Stimulated activated effector memory CD8-positive, alpha-beta T cell treated with anti-CD3 and anti-CD28 coated beads, Interleukin-12 subunit alpha, Interleukin-12 subunit beta, amount 100 ng/mL, for 72 hours (primary cell): ENCODE results near the gene LIPI.
A peak's percentile ranks its signal among the peaks of the same experiment; 100 is the strongest.

Experiments
- ATAC-seq: fragments of 150-1000 bp; cut with Tn5 transposase; 2 replicates; pipeline ENCODE4 v1.10.0; 2021
- DNase-seq, 2 donors: peaks; one replicate each; pipeline ENCODE4 v3.0.0; 2021 to 2022; ENCODE audit warnings: low spot score in 2 of 2
- H3K27ac Mint-ChIP-seq: one replicate; pipeline ENCODE4 v1.8.0; 2022; ENCODE audit warnings: mild to moderate bottlenecking, mixed read lengths
- H3K36me3 Mint-ChIP-seq: one replicate; pipeline ENCODE4 v1.8.0; 2022; ENCODE audit warnings: mild to moderate bottlenecking, mixed read lengths
- H3K4me1 Mint-ChIP-seq: one replicate; pipeline ENCODE4 v1.8.0; 2022; ENCODE audit warnings: mixed read lengths
- H3K4me3 Mint-ChIP-seq: one replicate; pipeline ENCODE4 v1.8.0; 2022; ENCODE audit warnings: mild to moderate bottlenecking, mixed read lengths
- H3K9me3 Mint-ChIP-seq: one replicate; pipeline ENCODE4 v1.8.0; 2022; ENCODE audit warnings: mixed read lengths

LIPI gene

DNA sequence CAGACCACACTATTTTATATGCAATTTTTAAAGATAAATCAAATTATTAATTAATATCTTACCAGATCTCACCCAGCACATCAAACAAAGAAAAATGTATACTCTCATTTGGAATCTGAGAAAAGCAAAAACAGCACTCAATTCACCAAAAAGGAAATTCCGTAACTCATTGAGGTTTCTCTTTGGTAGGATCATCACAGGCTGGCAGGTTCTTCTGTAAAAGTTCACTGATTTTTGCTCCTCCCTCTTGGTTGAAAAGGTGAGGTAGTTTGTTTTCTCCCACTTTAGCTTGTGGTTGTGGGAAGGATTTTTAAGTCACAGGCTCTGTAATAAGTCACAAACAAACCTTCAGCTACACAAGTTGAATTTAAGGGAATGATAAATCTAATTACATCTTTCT, at the start of gene LIPI:
Gene LIPI, minus strand, starts transcription at position 218 of the 400 bp plus-strand sequence. Its CDS starts 110 bp downstream, at position 108.
- no peaks in the 10 kb centered on the region for H3K36me3 Mint-ChIP-seq
- no peak for ATAC-seq
- no peak for DNase-seq
- no peaks in the 10 kb centered on the region for H3K4me1 Mint-ChIP-seq
- H3K27ac Mint-ChIP-seq, result no peak within 1 kb of the TSS
- H3K9me3 Mint-ChIP-seq, result no peaks in the 10 kb centered on the region
- no peak within 1 kb of the TSS for H3K4me3 Mint-ChIP-seq

- no peaks in the 10 kb centered on the region for H3K9me3 Mint-ChIP-seq
- ATAC-seq (no peak), DNase-seq (no peak)
- peaks cover 4% of the 10 kb centered on the region for H3K4me1 Mint-ChIP-seq
- H3K4me3 Mint-ChIP-seq, result no peak overlapping the region
- no peak overlapping the region for H3K27ac Mint-ChIP-seq
- no peaks in the 10 kb centered on the region for H3K36me3 Mint-ChIP-seq
Observed at GRCh38 chr21:14260174-14260764, 49.5 kb upstream of the LIPI start.

DNA sequence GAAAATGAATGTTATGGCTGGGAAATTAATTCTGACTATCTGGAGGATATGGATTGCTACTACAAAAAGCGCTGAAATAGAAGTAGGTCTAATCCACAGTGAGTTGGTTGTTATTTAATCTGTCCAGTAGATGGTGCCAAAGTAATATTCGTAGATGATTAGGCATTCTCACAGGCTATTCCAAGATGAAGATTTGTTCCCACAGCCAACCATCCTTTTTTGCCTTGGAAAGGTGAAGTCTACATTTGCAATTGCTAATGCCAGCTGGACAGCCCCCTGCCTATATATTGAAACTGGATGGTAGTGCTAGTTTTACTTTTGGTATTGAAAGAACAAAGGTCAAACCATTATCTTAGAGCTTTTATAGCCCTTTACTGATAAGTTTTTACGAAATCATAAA, 49.0 kb upstream of the LIPI start:
- no peaks in the 10 kb centered on the region for H3K9me3 Mint-ChIP-seq
- ATAC-seq (no peak), DNase-seq (no peak)
- no peak overlapping the region for H3K27ac Mint-ChIP-seq
- peaks cover 4% of the 10 kb centered on the region for H3K4me1 Mint-ChIP-seq
- no peak overlapping the region for H3K4me3 Mint-ChIP-seq
- no peaks in the 10 kb centered on the region for H3K36me3 Mint-ChIP-seq

GRCh38 chr21:14251336-14251735, 40.6 kb upstream of the LIPI start:
- Mint-ChIP-seq H3K4me3 (no peak overlapping the region), H3K9me3 (peaks cover 4% of the 10 kb centered on the region)

GRCh38 chr21:14245711-14246110, 35.0 kb upstream of the LIPI start:
- DNase-seq, result no peak
- Mint-ChIP-seq H3K4me3 (no peak overlapping the region), H3K9me3 (peaks cover 4% of the 10 kb centered on the region), H3K4me1 (no peaks in the 10 kb centered on the region), H3K27ac (no peak overlapping the region), H3K36me3 (no peaks in the 10 kb centered on the region)
- ATAC-seq, result no peak

More at GRCh38 chr21:14251336-14251735, 40.6 kb upstream of the LIPI start:
- H3K4me1 Mint-ChIP-seq, result peaks cover 6% of the 10 kb centered on the region
- H3K27ac Mint-ChIP-seq, result no peak overlapping the region
- DNase-seq (no peak), ATAC-seq (no peak)
- H3K36me3 Mint-ChIP-seq, result no peaks in the 10 kb centered on the region

DNA sequence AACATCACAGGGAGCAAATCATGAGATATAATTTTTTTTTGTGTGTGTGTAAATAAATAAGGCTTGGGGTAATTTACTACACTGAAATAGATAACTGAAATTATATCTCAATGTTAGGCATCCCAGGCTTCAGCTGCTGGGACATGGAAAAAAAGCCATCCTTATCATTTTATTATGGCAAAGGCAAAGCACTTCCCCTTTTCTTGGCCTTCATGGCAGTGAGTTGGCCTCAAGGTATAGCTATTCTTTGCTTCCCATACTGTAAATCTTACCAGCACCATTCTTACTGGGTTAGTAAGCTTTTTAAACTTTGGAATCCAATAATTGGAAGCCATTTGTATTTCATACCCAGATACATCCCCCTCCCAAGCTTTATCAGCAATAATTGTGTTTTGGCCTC, 34.2 kb upstream of the LIPI start:
- DNase-seq (no peak), ATAC-seq (no peak)
- peaks cover 2% of the 10 kb centered on the region for H3K9me3 Mint-ChIP-seq
- H3K36me3 Mint-ChIP-seq, result no peaks in the 10 kb centered on the region
- no peak overlapping the region for H3K4me3 Mint-ChIP-seq
- no peak overlapping the region for H3K27ac Mint-ChIP-seq
- no peaks in the 10 kb centered on the region for H3K4me1 Mint-ChIP-seq

GRCh38 chr21:14243874-14244273, 33.1 kb upstream of the LIPI start:
- ATAC-seq, result no peak
- H3K27ac Mint-ChIP-seq, result no peak overlapping the region

GRCh38 chr21:14243461-14243860, 32.7 kb upstream of the LIPI start:
- no peak overlapping the region for H3K27ac Mint-ChIP-seq
- H3K4me1 Mint-ChIP-seq, result no peaks in the 10 kb centered on the region
- no peak overlapping the region for H3K4me3 Mint-ChIP-seq
- no peak for DNase-seq
- ATAC-seq, result no peak
- no peaks in the 10 kb centered on the region for H3K36me3 Mint-ChIP-seq
- no peaks in the 10 kb centered on the region for H3K9me3 Mint-ChIP-seq

More at GRCh38 chr21:14243874-14244273, 33.1 kb upstream of the LIPI start:
- Mint-ChIP-seq H3K4me1 (no peaks in the 10 kb centered on the region), H3K4me3 (no peak overlapping the region), H3K36me3 (no peaks in the 10 kb centered on the region), H3K9me3 (no peaks in the 10 kb centered on the region)
- no peak for DNase-seq

- H3K27ac Mint-ChIP-seq, result no peak overlapping the region
- no peak for ATAC-seq
- no peaks in the 10 kb centered on the region for H3K4me1 Mint-ChIP-seq
- no peak overlapping the region for H3K4me3 Mint-ChIP-seq
- H3K36me3 Mint-ChIP-seq, result no peaks in the 10 kb centered on the region
- H3K9me3 Mint-ChIP-seq, result no peaks in the 10 kb centered on the region
- DNase-seq, result no peak
Observed at GRCh38 chr21:14241297-14241696, 30.5 kb upstream of the LIPI start.

DNA sequence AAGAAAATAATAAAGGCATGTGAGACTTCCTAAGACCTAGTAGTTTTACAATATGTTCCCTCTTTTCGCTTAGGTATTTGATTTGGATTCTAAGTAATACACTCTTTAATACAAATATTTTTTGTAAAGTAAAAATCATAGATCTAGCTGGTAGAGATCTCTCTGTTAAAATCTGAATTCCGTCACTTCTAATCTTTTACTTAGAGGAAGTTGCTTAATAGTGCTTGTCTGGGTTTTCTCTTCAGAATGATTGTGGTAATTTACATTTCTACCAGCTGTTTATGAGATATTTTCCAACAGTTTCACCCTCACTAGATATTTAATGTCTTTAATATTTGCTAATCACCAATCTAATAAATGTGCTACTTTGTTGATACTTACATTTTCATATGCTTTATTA, 28.5 kb upstream of the LIPI start:
- ATAC-seq (no peak), DNase-seq (no peak)
- Mint-ChIP-seq H3K36me3 (no peaks in the 10 kb centered on the region), H3K4me3 (no peak overlapping the region), H3K4me1 (no peaks in the 10 kb centered on the region), H3K27ac (no peak overlapping the region), H3K9me3 (no peaks in the 10 kb centered on the region)

DNA sequence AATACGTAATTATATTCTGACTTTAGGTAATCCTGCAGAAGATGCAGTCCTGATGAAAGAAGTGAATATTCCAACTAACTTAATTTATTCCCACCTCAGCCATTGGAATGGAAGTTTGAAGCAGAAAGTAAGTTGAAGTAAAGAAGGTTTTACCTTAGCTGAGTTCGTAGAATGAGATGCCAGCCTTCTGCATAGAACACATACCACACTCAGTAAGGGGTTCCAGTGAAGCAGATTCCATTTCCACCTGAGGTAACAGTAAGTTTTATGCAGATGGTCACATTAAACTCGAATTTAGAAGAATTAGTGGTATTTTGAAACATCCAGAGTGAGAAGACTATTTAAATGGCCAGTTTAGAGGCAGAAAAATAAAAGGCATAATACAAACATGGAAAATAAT, 25.4 kb upstream of the LIPI start:
- no peak overlapping the region for H3K27ac Mint-ChIP-seq
- no peaks in the 10 kb centered on the region for H3K36me3 Mint-ChIP-seq
- H3K4me3 Mint-ChIP-seq, result no peak overlapping the region
- H3K9me3 Mint-ChIP-seq, result no peaks in the 10 kb centered on the region
- DNase-seq (no peak), ATAC-seq (no peak)
- H3K4me1 Mint-ChIP-seq, result no peaks in the 10 kb centered on the region

- H3K9me3 Mint-ChIP-seq, result peaks cover 3% of the 10 kb centered on the region
- H3K27ac Mint-ChIP-seq, result no peak overlapping the region
- ATAC-seq (no peak), DNase-seq (no peak)
- no peaks in the 10 kb centered on the region for H3K36me3 Mint-ChIP-seq
- H3K4me3 Mint-ChIP-seq, result no peak overlapping the region
- H3K4me1 Mint-ChIP-seq, result no peaks in the 10 kb centered on the region
Observed at GRCh38 chr21:14235101-14235500, 24.3 kb upstream of the LIPI start.

DNA sequence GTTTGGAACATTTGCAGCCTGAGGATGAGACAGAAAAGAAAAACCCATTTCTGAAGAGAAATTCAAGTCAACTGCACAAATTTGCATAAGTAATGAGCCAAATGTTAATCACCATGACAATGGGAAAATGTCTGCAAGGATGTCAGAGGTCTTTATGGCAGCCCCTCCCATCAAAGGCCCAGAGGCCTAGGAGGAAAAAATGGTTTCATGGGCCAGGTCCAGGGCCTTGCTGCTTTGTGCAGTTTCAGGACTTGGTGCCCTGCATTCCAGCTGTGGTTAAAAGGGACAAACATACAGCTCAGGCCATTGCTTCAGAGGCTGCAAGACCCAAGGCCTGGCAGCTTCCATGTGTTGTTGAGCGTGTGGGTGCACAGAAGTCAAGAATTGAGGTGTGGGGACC, 18.6 kb upstream of the LIPI start:
- DNase-seq (no peak), ATAC-seq (no peak)
- no peak overlapping the region for H3K27ac Mint-ChIP-seq
- H3K4me3 Mint-ChIP-seq, result no peak overlapping the region
- no peaks in the 10 kb centered on the region for H3K4me1 Mint-ChIP-seq
- H3K36me3 Mint-ChIP-seq, result no peaks in the 10 kb centered on the region
- H3K9me3 Mint-ChIP-seq, result peaks cover 10% of the 10 kb centered on the region

GRCh38 chr21:14223365-14223764, 12.6 kb upstream of the LIPI start:
- no peak overlapping the region for H3K4me3 Mint-ChIP-seq
- DNase-seq (no peak), ATAC-seq (no peak)
- no peaks in the 10 kb centered on the region for H3K36me3 Mint-ChIP-seq
- H3K27ac Mint-ChIP-seq, result no peak overlapping the region
- no peaks in the 10 kb centered on the region for H3K9me3 Mint-ChIP-seq
- no peaks in the 10 kb centered on the region for H3K4me1 Mint-ChIP-seq

DNA sequence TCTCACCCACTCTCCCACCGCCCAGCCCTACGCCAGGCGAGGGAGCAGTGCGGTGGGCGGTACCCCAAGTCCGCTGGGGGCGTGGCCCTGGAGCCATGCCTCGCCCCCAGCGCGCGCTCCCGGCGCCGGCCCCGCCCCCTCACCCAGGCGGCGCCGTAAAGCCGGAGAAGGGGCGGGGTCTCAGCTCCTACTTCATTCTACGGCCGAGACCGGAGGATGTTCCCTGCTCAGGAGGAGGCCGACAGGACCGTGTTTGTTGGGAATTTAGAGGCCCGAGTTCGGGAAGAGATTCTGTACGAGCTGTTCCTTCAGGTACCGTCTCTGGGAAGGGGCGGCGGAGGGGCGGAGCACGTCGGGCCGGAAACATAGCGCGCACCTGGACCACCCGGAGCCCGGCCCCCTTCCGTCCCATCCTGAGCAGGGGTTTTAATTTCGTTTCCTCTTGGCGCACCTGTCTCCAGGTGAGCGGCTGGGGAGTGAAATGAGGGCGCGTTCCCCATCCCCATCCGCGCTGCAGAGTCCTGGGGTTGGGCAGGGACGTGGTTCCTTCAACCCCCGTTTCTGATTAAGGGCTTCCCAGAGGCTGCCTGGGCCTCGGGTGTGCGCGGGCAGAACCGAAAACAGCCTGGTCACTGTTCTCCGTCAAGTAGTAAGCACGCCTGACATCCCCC, 5.4 kb upstream of the LIPI start, which contains the start of gene RBM11:
Gene RBM11, plus strand, starts transcription at position 187 of the 671 bp plus-strand sequence. Its CDS starts 30 bp downstream, at position 217.
- peaks cover 6% of the 10 kb centered on the region for H3K4me1 Mint-ChIP-seq
- no peak within 1 kb of the TSS for H3K27ac Mint-ChIP-seq
- peak; percentile 57 to 78 for DNase-seq
- no peaks in the 10 kb centered on the region for H3K36me3 Mint-ChIP-seq
- ATAC-seq, result peak; percentile 95
- no peaks in the 10 kb centered on the region for H3K9me3 Mint-ChIP-seq
- peak within 1 kb of the TSS; percentile 69 for H3K4me3 Mint-ChIP-seq

GRCh38 chr21:14213164-14213563, 2.4 kb upstream of the LIPI start:
- Mint-ChIP-seq H3K36me3 (no peaks in the 10 kb centered on the region), H3K4me1 (peaks cover 6% of the 10 kb centered on the region), H3K9me3 (no peaks in the 10 kb centered on the region), H3K4me3 (no peak overlapping the region), H3K27ac (no peak overlapping the region)
- ATAC-seq (no peak), DNase-seq (no peak)
